HepG2 (cell line): ENCODE results near the gene PPM1M. TPM values are rescaled to one million over a fixed set of nuclear protein-coding genes. Genes with fewer than 3 reads are reported as not detected.
A peak's percentile ranks its signal among the peaks of the same experiment; 100 is the strongest.

Experiments used
- EEA1 ChIP-seq: sonication (generic); formaldehyde crosslinking; IDR thresholded peaks from 2 replicates; pipeline ENCODE4 v1.5.1; 2020; ENCODE audit warnings: mild to moderate bottlenecking, missing genetic modification reagents, borderline replicate concordance
- EHMT2 ChIP-seq: fragments of 200-600 bp; sonication (generic); IDR thresholded peaks from 2 replicates; pipeline ENCODE4 v1.7.0; 2017; ENCODE audit warnings: antibody characterized with exemption, low read depth, low read length, borderline replicate concordance
- GABPB1 ChIP-seq: IDR thresholded peaks from 2 replicates; pipeline ENCODE4 v1.6.1; 2016; ENCODE audit warnings: mild to moderate bottlenecking, missing genetic modification reagents, moderate library complexity, missing compliant biosample characterization
- HCFC1 ChIP-seq: fragments of 150-350 bp; IDR thresholded peaks from 2 replicates; pipeline ENCODE4 v1.6.1; 2014; ENCODE audit warnings: low read depth, low read length
- HOXA5 ChIP-seq: sonication (generic); formaldehyde crosslinking; IDR thresholded peaks from 2 replicates; pipeline ENCODE4 v1.4.0; 2020; ENCODE audit warnings: missing genetic modification reagents
- HOXA7 ChIP-seq: sonication (generic); formaldehyde crosslinking; IDR thresholded peaks from 2 replicates; pipeline ENCODE4 v1.8.1; 2022; ENCODE audit warnings: mild to moderate bottlenecking, missing genetic modification reagents, moderate library complexity
- KLF13 ChIP-seq: sonication (generic); formaldehyde crosslinking; IDR thresholded peaks from 2 replicates; pipeline ENCODE4 v1.4.0; 2020; ENCODE audit warnings: mild to moderate bottlenecking, missing genetic modification reagents
- LCORL ChIP-seq, 2 experiments: fragments of 450-650 bp in 1 of 2; sonication (generic) in 1 of 2; formaldehyde crosslinking in 1 of 2; IDR thresholded peaks; 2 replicates each; pipeline versions ENCODE4 v1.5.0 to v1.6.1; 2017 to 2020; ENCODE audit warnings: antibody characterized with exemption in 1 of 2, missing genetic modification reagents in 1 of 2
- MAFK ChIP-seq, 2 experiments: IDR thresholded peaks in 1 of 2; conservative IDR thresholded peaks in 1 of 2; 2 replicates each; pipeline ENCODE4 v1.6.1; 2011; ENCODE audit warnings: improper control_type of control experiment in 2 of 2, low read length in 2 of 2
- RXRA ChIP-seq: sonication (generic); formaldehyde crosslinking; IDR thresholded peaks from 2 replicates; pipeline ENCODE4 v1.5.1; 2020; ENCODE audit warnings: missing genetic modification reagents
- SOX6 ChIP-seq, 2 experiments: fragments of 450-650 bp in 1 of 2; sonication (generic) in 1 of 2; formaldehyde crosslinking in 1 of 2; IDR thresholded peaks; 2 replicates each; pipeline versions ENCODE4 v1.4.0 to v1.6.1; 2017 to 2020; ENCODE audit warnings: antibody characterized with exemption in 1 of 2, mild to moderate bottlenecking in 1 of 2, missing genetic modification reagents in 1 of 2
- ZFP90 ChIP-seq: sonication (generic); formaldehyde crosslinking; IDR thresholded peaks from 2 replicates; pipeline ENCODE4 v1.8.0; 2022; ENCODE audit warnings: missing genetic modification reagents, mild to moderate bottlenecking, inconsistent platforms, borderline replicate concordance
- ZNF460 ChIP-seq: sonication (generic); formaldehyde crosslinking; IDR thresholded peaks from 2 replicates; pipeline ENCODE4 v1.5.1; 2020; ENCODE audit warnings: missing genetic modification reagents, mild to moderate bottlenecking, borderline replicate concordance
- polyA plus RNA-seq, 8 experiments: library from polyadenylated mRNA; depleted of rRNA in 3 of 8; stranded (reverse) in 7 of 8; unstranded in 1 of 8; fragments of >200 nt; fragmentation: Illumina TruSeq in 4 of 8; extraction: Trizol in 4 of 8; gene quantifications; 2 replicates each; pipeline versions ENCODE4 v1.2.1 to v1.2.3, GENCODE V29; 2011 to 2016; ENCODE audit warnings: low read depth in 4 of 8, missing spikeins in 1 of 8, mixed read lengths in 1 of 8; ENCODE audit not compliant: insufficient read depth in 1 of 8
- total RNA-seq, 5 experiments: library from RNA; depleted of rRNA; stranded (reverse); fragments of >200 nt; fragmentation: Illumina TruSeq; extraction: Trizol; gene quantifications; 2 replicates each; pipeline ENCODE4 v1.2.3, GENCODE V29; 2016; ENCODE audit warnings: low read depth in 1 of 5
- TF ChIP-seq, protein P1 (sequence below): IDR thresholded peaks from 2 replicates; pipeline ENCODE4 v1.6.1; 2016; ENCODE audit warnings: missing compliant biosample characterization, missing genetic modification reagents, borderline replicate concordance
- TF ChIP-seq, protein P2 (sequence below): sonication (generic); formaldehyde crosslinking; IDR thresholded peaks from 2 replicates; pipeline ENCODE4 v1.5.1; 2020; ENCODE audit warnings: mild to moderate bottlenecking, missing genetic modification reagents, moderate library complexity
- TF ChIP-seq, protein P3 (sequence below): sonication (generic); formaldehyde crosslinking; IDR thresholded peaks from 2 replicates; pipeline ENCODE4 v1.5.1; 2020; ENCODE audit warnings: mild to moderate bottlenecking, missing genetic modification reagents, borderline replicate concordance

PPM1M gene
- total and polyA plus RNA-seq, 2 of the 13 experiments (the other 11 are each of a cell fraction or from before 2014, with no cell fraction given) = 2.5 to 5.9 TPM

DNA sequence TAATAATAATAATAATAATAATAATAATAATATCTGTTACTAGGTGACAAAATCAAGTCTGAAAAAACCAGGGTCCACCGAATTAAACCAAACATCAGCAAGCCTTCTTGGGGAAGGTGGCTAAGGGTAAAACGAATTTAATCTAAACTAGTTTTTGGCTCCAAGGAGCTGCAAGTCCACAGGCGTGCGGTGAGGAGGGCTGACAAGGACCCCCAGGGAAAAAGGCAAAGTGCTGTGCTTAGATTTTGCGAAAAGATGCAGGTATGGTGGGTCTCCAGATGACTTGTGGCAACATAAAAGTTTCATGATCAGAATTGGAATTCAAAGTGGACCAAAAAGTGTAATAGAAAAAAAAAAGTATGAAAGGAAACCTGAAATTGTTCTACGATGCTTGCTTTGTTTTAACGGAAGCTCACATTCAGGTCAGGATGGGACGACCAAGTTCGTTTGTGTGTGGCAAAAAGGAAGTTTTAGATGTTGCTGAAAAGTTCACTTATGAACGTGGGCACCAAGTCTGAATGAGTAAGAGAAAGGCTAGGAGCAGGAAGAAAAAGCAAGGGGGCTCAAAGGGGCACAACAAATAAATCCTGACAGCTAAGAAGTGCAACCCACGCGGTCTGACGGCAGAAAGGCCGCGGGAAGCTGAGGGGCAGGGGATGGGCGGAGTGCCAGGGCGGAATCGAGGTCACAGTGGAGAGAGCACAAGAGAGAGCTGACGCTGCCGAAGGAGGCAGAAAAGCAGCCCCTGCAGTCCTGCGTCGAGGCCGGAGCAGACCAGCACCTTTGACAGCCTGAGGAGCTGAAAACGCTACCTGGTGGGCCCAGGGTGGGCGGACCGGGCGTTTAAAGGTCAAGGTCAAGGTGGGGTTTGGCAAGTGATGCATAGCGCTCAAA lies 31.8 kb downstream of the PPM1M start (continued):
- TF ChIP-seq, protein P1, sequence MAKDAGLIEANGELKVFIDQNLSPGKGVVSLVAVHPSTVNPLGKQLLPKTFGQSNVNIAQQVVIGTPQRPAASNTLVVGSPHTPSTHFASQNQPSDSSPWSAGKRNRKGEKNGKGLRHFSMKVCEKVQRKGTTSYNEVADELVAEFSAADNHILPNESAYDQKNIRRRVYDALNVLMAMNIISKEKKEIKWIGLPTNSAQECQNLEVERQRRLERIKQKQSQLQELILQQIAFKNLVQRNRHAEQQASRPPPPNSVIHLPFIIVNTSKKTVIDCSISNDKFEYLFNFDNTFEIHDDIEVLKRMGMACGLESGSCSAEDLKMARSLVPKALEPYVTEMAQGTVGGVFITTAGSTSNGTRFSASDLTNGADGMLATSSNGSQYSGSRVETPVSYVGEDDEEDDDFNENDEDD = 0 out of 2 replicates have a peak, but pooled peaks have one; percentile 30
- TF ChIP-seq MAFK (conservative IDR thresholded peaks at IDR 0.05 in 1 of 2, IDR thresholded peaks at IDR 0.05 in 1 of 2; ENCODE audit: low read length in 2 of 2) = no peak
- TF ChIP-seq EHMT2 = no peak
- no peak for TF ChIP-seq HCFC1
- TF ChIP-seq, protein P2, sequence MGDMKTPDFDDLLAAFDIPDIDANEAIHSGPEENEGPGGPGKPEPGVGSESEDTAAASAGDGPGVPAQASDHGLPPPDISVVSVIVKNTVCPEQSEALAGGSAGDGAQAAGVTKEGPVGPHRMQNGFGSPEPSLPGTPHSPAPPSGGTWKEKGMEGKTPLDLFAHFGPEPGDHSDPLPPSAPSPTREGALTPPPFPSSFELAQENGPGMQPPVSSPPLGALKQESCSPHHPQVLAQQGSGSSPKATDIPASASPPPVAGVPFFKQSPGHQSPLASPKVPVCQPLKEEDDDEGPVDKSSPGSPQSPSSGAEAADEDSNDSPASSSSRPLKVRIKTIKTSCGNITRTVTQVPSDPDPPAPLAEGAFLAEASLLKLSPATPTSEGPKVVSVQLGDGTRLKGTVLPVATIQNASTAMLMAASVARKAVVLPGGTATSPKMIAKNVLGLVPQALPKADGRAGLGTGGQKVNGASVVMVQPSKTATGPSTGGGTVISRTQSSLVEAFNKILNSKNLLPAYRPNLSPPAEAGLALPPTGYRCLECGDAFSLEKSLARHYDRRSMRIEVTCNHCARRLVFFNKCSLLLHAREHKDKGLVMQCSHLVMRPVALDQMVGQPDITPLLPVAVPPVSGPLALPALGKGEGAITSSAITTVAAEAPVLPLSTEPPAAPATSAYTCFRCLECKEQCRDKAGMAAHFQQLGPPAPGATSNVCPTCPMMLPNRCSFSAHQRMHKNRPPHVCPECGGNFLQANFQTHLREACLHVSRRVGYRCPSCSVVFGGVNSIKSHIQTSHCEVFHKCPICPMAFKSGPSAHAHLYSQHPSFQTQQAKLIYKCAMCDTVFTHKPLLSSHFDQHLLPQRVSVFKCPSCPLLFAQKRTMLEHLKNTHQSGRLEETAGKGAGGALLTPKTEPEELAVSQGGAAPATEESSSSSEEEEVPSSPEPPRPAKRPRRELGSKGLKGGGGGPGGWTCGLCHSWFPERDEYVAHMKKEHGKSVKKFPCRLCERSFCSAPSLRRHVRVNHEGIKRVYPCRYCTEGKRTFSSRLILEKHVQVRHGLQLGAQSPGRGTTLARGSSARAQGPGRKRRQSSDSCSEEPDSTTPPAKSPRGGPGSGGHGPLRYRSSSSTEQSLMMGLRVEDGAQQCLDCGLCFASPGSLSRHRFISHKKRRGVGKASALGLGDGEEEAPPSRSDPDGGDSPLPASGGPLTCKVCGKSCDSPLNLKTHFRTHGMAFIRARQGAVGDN (CRISPR knock-in tag) = peak; percentile 60
- TF ChIP-seq LCORL (IDR thresholded peaks at IDR 0.05) = no peak
- TF ChIP-seq LCORL (CRISPR knock-in tag; IDR thresholded peaks at IDR 0.05) = 0 out of 2 replicates have a peak, but pooled peaks have one; percentile 38
- TF ChIP-seq HOXA5 (CRISPR knock-in tag) = no peak
- TF ChIP-seq, protein P3, sequence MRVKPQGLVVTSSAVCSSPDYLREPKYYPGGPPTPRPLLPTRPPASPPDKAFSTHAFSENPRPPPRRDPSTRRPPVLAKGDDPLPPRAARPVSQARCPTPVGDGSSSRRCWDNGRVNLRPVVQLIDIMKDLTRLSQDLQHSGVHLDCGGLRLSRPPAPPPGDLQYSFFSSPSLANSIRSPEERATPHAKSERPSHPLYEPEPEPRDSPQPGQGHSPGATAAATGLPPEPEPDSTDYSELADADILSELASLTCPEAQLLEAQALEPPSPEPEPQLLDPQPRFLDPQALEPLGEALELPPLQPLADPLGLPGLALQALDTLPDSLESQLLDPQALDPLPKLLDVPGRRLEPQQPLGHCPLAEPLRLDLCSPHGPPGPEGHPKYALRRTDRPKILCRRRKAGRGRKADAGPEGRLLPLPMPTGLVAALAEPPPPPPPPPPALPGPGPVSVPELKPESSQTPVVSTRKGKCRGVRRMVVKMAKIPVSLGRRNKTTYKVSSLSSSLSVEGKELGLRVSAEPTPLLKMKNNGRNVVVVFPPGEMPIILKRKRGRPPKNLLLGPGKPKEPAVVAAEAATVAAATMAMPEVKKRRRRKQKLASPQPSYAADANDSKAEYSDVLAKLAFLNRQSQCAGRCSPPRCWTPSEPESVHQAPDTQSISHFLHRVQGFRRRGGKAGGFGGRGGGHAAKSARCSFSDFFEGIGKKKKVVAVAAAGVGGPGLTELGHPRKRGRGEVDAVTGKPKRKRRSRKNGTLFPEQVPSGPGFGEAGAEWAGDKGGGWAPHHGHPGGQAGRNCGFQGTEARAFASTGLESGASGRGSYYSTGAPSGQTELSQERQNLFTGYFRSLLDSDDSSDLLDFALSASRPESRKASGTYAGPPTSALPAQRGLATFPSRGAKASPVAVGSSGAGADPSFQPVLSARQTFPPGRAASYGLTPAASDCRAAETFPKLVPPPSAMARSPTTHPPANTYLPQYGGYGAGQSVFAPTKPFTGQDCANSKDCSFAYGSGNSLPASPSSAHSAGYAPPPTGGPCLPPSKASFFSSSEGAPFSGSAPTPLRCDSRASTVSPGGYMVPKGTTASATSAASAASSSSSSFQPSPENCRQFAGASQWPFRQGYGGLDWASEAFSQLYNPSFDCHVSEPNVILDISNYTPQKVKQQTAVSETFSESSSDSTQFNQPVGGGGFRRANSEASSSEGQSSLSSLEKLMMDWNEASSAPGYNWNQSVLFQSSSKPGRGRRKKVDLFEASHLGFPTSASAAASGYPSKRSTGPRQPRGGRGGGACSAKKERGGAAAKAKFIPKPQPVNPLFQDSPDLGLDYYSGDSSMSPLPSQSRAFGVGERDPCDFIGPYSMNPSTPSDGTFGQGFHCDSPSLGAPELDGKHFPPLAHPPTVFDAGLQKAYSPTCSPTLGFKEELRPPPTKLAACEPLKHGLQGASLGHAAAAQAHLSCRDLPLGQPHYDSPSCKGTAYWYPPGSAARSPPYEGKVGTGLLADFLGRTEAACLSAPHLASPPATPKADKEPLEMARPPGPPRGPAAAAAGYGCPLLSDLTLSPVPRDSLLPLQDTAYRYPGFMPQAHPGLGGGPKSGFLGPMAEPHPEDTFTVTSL (CRISPR knock-in tag) = no peak
- no peak; the same call in 1 of the 2 replicates for TF ChIP-seq GABPB1 (CRISPR knock-in tag)
- no peak for TF ChIP-seq ZNF460 (CRISPR knock-in tag)
- TF ChIP-seq HOXA7 = no peak
- no peak for TF ChIP-seq KLF13 (CRISPR knock-in tag)
- peak; percentile 24; the same call in 1 of the 2 replicates for TF ChIP-seq ZFP90 (CRISPR knock-in tag)
- TF ChIP-seq EEA1 = no peak
- peak; percentile 46; the same call in 1 of the 2 replicates for TF ChIP-seq RXRA (CRISPR knock-in tag)
- no peak for TF ChIP-seq SOX6 (IDR thresholded peaks at IDR 0.05)
- peak; percentile 39 for TF ChIP-seq SOX6 (CRISPR knock-in tag; IDR thresholded peaks at IDR 0.05)
